ENCODE data around the gene PEX1. TPM values are rescaled to one million over a fixed set of nuclear protein-coding genes. Genes with fewer than 3 reads are reported as not detected.

Gene PEX1
- total and polyA plus RNA-seq, 9 of the 15 experiments (the other 6 are each of a cell fraction or from before 2014, with no cell fraction given) = 9.4 to 32.2 (median 19.9) TPM

DNA sequence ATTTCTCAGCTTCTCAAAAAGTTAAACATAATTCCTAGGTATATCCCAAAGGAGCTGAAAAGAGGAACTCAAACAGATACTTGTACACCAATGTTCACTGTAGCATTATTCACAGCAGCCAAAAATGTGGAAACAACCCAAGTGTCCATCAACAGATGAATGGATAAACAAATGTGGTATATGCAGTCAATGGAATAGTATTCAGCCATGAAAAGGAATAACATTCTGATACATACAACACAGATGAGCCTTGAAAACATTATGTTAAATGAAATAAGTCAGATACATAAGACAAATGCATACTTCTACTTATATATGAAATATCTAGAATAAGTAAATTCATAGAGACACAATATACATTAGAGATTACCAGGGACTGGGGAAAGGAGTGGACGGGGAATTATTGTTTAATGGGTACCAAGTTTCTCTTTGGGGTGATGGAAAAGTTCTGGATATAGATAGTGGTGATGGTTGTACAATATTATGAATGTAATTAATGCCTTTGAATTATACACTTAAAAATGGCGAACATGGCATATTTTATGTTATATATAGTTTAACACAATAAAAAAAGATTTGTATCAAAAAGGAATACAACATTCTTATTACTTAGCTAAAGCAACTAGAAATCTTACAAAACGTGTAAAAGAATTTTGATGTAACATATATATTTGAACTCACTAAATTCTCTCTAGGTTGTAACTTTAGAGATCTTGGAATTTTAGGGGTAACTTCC is 15.0 kb downstream of the PEX1 start (continued):
- TF ChIP-seq, protein P1, sequence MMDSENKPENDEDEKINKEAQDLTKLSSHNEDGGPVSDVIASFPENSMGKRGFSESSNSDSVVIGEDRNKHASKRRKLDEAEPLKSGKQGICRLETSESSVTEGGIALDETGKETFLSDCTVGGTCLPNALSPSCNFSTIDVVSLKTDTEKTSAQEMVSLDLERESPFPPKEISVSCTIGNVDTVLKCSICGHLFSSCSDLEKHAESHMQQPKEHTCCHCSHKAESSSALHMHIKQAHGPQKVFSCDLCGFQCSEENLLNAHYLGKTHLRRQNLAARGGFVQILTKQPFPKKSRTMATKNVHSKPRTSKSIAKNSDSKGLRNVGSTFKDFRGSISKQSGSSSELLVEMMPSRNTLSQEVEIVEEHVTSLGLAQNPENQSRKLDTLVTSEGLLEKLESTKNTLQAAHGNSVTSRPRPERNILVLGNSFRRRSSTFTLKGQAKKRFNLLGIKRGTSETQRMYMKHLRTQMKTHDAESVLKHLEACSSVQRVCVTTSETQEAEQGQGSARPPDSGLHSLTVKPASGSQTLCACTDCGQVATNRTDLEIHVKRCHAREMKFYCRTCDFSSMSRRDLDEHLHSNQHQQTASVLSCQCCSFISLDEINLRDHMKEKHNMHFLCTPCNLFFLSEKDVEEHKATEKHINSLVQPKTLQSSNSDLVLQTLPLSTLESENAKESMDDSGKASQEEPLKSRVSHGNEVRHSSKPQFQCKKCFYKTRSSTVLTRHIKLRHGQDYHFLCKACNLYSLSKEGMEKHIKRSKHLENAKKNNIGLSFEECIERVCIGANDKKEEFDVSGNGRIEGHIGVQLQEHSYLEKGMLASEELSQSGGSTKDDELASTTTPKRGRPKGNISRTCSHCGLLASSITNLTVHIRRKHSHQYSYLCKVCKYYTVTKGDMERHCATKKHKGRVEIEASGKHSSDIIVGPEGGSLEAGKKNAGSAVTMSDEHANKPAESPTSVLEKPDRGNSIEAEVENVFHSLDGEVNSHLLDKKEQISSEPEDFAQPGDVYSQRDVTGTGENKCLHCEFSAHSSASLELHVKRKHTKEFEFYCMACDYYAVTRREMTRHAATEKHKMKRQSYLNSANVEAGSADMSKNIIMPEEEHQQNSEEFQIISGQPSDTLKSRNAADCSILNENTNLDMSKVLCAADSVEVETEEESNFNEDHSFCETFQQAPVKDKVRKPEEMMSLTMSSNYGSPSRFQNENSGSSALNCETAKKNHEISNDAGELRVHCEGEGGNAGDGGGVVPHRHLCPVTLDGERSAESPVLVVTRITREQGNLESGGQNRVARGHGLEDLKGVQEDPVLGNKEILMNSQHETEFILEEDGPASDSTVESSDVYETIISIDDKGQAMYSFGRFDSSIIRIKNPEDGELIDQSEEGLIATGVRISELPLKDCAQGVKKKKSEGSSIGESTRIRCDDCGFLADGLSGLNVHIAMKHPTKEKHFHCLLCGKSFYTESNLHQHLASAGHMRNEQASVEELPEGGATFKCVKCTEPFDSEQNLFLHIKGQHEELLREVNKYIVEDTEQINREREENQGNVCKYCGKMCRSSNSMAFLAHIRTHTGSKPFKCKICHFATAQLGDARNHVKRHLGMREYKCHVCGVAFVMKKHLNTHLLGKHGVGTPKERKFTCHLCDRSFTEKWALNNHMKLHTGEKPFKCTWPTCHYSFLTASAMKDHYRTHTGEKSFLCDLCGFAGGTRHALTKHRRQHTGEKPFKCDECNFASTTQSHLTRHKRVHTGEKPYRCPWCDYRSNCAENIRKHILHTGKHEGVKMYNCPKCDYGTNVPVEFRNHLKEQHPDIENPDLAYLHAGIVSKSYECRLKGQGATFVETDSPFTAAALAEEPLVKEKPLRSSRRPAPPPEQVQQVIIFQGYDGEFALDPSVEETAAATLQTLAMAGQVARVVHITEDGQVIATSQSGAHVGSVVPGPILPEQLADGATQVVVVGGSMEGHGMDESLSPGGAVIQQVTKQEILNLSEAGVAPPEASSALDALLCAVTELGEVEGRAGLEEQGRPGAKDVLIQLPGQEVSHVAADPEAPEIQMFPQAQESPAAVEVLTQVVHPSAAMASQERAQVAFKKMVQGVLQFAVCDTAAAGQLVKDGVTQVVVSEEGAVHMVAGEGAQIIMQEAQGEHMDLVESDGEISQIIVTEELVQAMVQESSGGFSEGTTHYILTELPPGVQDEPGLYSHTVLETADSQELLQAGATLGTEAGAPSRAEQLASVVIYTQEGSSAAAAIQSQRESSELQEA (IDR thresholded peaks at IDR 0.05; ENCODE audit: low read depth) = no peak
- no peak for TF ChIP-seq EWSR1 (IDR thresholded peaks at IDR 0.05; ENCODE audit: borderline replicate concordance, low read depth, partially characterized antibody)

Measured in K562 (cell line).